ENCODE measurements around the gene TMPRSS9.

DNA sequence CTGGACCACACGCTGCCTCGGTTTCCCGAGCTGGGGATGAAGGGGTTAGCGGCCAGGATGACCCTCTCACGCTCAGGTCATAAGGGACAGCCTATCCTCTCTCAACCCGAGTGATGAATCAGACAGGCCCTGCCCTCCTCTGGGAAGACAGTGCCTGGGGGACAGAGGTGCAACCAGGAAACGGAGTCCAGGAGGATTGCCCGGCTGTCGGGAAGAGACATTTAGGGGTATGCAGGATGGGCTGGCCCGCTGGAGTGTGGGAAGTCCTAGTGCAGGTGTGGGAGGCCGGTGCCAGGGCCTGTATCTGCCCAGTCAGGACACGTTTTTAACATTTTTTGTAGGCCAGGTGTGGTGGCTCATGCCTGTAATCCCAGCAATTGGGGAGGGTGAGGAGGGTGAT is 40.0 kb upstream of the TMPRSS9 start:
- TF ChIP-seq CTCF (IDR thresholded peaks at IDR 0.05) (no peak), POLR2A (IDR thresholded peaks at IDR 0.05) (no peak)

Measured in Peyer's patch (tissue), 4 donors.